Pancreas (tissue), 10 donors: ENCODE measurements around the gene R3HDM1. TPM values are rescaled to one million over a fixed set of nuclear protein-coding genes. Genes with fewer than 3 reads are reported as not detected.

ENCODE experiments used
- ATAC-seq, 4 donors: fragments of 200-7000 bp; cut with Tn5 transposase; one replicate each; pipeline versions ENCODE4 v1.8.0 to v1.9.1; 2020; ENCODE audit warnings: mild to moderate bottlenecking in 4 of 4, moderate library complexity in 4 of 4
- DNase-seq, 6 donors: peaks; one replicate each; pipeline ENCODE4 v3.0.0-alpha.2; 2020
- FAIRE-seq: peaks from 2 replicates; lab custom pipeline; 2012; peaks lifted over from hg19 to GRCh38; lab: Jason Lieb, UNC
- H3K27ac ChIP-seq, 4 donors: fragments of 200-600 bp; sonication (generic); 1 replicate in 3 of 4; 2 replicates in 1 of 4; pipeline versions ENCODE4 v1.5.0 to v1.8.0; 2020
- H3K27me3 ChIP-seq, 4 donors: fragments of 200-600 bp; one replicate each; pipeline ENCODE4 v1.8.0; 2021
- H3K36me3 ChIP-seq, 3 donors: fragments of 200-600 bp; sonication (generic) in 1 of 3; one replicate each; pipeline versions ENCODE4 v1.5.0 to v1.8.0; 2020 to 2021
- H3K4me1 ChIP-seq, 3 donors: fragments of 200-600 bp; one replicate each; pipeline ENCODE4 v1.8.0; 2021
- H3K4me3 ChIP-seq, 4 donors: fragments of 200-600 bp; sonication (generic) in 2 of 4; one replicate each; pipeline versions ENCODE4 v1.5.0 to v1.8.0; 2020 to 2021
- H3K9me3 ChIP-seq, 4 donors: fragments of 200-600 bp; one replicate each; pipeline ENCODE4 v1.8.0; 2021
- CTCF ChIP-seq, 4 donors: fragments of 200-600 bp; sonication (generic) in 3 of 4; IDR thresholded peaks; one replicate each; pipeline versions ENCODE4 v1.5.0 to v1.8.0; 2021; ENCODE audit warnings: antibody characterized with exemption in 4 of 4
- WGBS, 2 donors: extraction: QIAGEN DNeasy Blood & Tissue Kit; methylation state at CpG; one replicate each; pipeline ENCODE4 v1.1.7; 2013; 5-methylcytosine and 5-hydroxymethylcytosine counted together
- intact Hi-C, 3 donors: fragments of 100-400 bp; cut with DNase I; formaldehyde crosslinking; loops; one replicate each; pipeline versions ENCODE4 v1.11.1 to v1.14.2; 2022
- polyA plus RNA-seq, 2 donors: library from polyadenylated mRNA; stranded (reverse); fragments of 200-250 nt; gene quantifications; one replicate each; pipeline ENCODE4 v1.2.3, GENCODE V29; 2013
- total RNA-seq, 6 donors: library from RNA; stranded (reverse); fragmentation: NEBNext Ultra II Directional in 4 of 6; extraction: Animal tissue kit (Norgen Biotek cat#: 25700) in 4 of 6; gene quantifications; one replicate each; pipeline versions ENCODE4 v1.2.1 to v1.2.4, GENCODE V29; 2021 to 2023
- donor health status: healthy with polysubstance abuse.
- donor health status: DM: no; HTN: no; CAD: no; lungs with moderate emphysema.
- donor health status: DM: no; HTN: no; CAD: no.
- donor health status: control.
- donor health status: control.
- donor health status: Bipolar disorder and iron deficiency.
- donor health status: DM: yes; HTN: yes; CAD: no.
- donor health status: DM: no; HTN: no; CAD: no.
- donor health status: DM: no; HTN: no; CAD: no.
- donor health status: DM: yes; HTN: yes; CAD: no.

R3HDM1 gene
- total and polyA plus RNA-seq, 8 donors = 6.8 to 16.0 (median 10.9) TPM

GRCh38 chr2:135685361-135685760, 154.1 kb downstream of the R3HDM1 start:
- H3K4me1 ChIP-seq = no peaks in the 10 kb centered on the region
- no peaks in the 10 kb centered on the region for H3K27me3 ChIP-seq
- TF ChIP-seq CTCF (IDR thresholded peaks at IDR 0.05) = no peak
- H3K4me3 ChIP-seq = no peak overlapping the region
- H3K27ac ChIP-seq = no peak overlapping the region
- DNase-seq (no peak), ATAC-seq (no peak), FAIRE-seq (no peak)
- WGBS, 2 donors = 58 to 72% methylated on average over 1 of the region's 1 CpG
- intact Hi-C loops = no loop called here
- peaks cover 0 to 6% (median 0%) of the 10 kb centered on the region in 3 donors for H3K36me3 ChIP-seq
- no peaks in the 10 kb centered on the region for H3K9me3 ChIP-seq

- no peak for FAIRE-seq
Measured at GRCh38 chr2:135688978-135689377, 157.7 kb downstream of the R3HDM1 start.

GRCh38 chr2:135689679-135690078, 158.4 kb downstream of the R3HDM1 start:
- Histone ChIP-seq H3K27ac (no peak overlapping the region), H3K4me3 (no peak overlapping the region), H3K27me3 (no peaks in the 10 kb centered on the region), H3K36me3 (no peaks in the 10 kb centered on the region), H3K9me3 (no peaks in the 10 kb centered on the region), H3K4me1 (no peaks in the 10 kb centered on the region)
- ATAC-seq (no peak), DNase-seq (no peak), FAIRE-seq (no peak)
- TF ChIP-seq CTCF (IDR thresholded peaks at IDR 0.05) = no peak
- intact Hi-C loops = no loop called here
- WGBS, 2 donors = 62 to 80% methylated on average over 3 of the region's 3 CpGs

More at GRCh38 chr2:135688978-135689377, 157.7 kb downstream of the R3HDM1 start:
- Histone ChIP-seq H3K9me3 (no peaks in the 10 kb centered on the region), H3K36me3 (no peaks in the 10 kb centered on the region), H3K27me3 (no peaks in the 10 kb centered on the region), H3K27ac (no peak overlapping the region), H3K4me3 (no peak overlapping the region), H3K4me1 (no peaks in the 10 kb centered on the region)
- TF ChIP-seq CTCF (IDR thresholded peaks at IDR 0.05) = no peak
- DNase-seq (no peak), ATAC-seq (no peak)
- intact Hi-C loops = no loop called here

- Histone ChIP-seq H3K4me1 (no peaks in the 10 kb centered on the region), H3K27ac (no peak overlapping the region), H3K27me3 (no peaks in the 10 kb centered on the region), H3K36me3 (no peaks in the 10 kb centered on the region), H3K4me3 (no peak overlapping the region), H3K9me3 (no peaks in the 10 kb centered on the region)
- WGBS, 2 donors = 94 to 97% methylated on average over 2 of the region's 2 CpGs
- TF ChIP-seq CTCF (IDR thresholded peaks at IDR 0.05) = no peak
- ATAC-seq (no peak), DNase-seq (no peak), FAIRE-seq (no peak)
- intact Hi-C loops = no loop called here
Measured at GRCh38 chr2:135694711-135695110, 163.4 kb downstream of the R3HDM1 start.

- no peak for FAIRE-seq
- H3K27me3 ChIP-seq = no peaks in the 10 kb centered on the region
- no peaks in the 10 kb centered on the region for H3K9me3 ChIP-seq
- H3K36me3 ChIP-seq = no peaks in the 10 kb centered on the region
- peaks cover 0 to 7% (median 5%) of the 10 kb centered on the region in 3 donors for H3K4me1 ChIP-seq
- intact Hi-C loops = no loop called here
- WGBS, 2 donors = 91 to 98% methylated on average over 2 of the region's 2 CpGs
- no peak for DNase-seq
- no peak overlapping the region for H3K27ac ChIP-seq
- no peak for TF ChIP-seq CTCF (IDR thresholded peaks at IDR 0.05)
- H3K4me3 ChIP-seq = no peak overlapping the region
- ATAC-seq = no peak
Measured at GRCh38 chr2:135698838-135699237, 167.6 kb downstream of the R3HDM1 start.
